ENCODE measurements around the gene AGBL3. TPM values are rescaled to one million over a fixed set of nuclear protein-coding genes. Genes with fewer than 3 reads are reported as not detected.
A peak's percentile ranks its signal among the peaks of the same experiment; 100 is the strongest.

Gene AGBL3
- total and polyA plus RNA-seq, 4 donors, result 0.67 to 3.1 (median 1.8) TPM

- TF ChIP-seq REST (IDR thresholded peaks at IDR 0.05) (no peak), RAD21 (IDR thresholded peaks at IDR 0.05) (no peak), HNF4G (IDR thresholded peaks at IDR 0.05) (no peak), RXRA (IDR thresholded peaks at IDR 0.05) (no peak), JUND (IDR thresholded peaks at IDR 0.05) (no peak), TAF1 (conservative IDR thresholded peaks at IDR 0.05) (no peak), FOXA2 (IDR thresholded peaks at IDR 0.05) (no peak), SP1 (IDR thresholded peaks at IDR 0.05) (no peak), YY1 (IDR thresholded peaks at IDR 0.05) (no peak), NR2F2 (IDR thresholded peaks at IDR 0.05) (no peak), CTCF (IDR thresholded peaks at IDR 0.05; ENCODE audit: low read depth, low read length, missing input control) (no peak), MAX (IDR thresholded peaks at IDR 0.05) (no peak), FOXA1 (IDR thresholded peaks at IDR 0.05) (no peak), HNF4A (conservative IDR thresholded peaks at IDR 0.05) (no peak)
- Histone ChIP-seq H3K4me1 (ENCODE audit: control insufficient read depth in 4 of 4, insufficient read depth in 4 of 4, low read length in 3 of 4) (no peaks in the 10 kb centered on the region), H3K27ac (ENCODE audit: low read depth in 1 of 2, low read length in 2 of 2) (no peak overlapping the region), H3K27me3 (ENCODE audit: control insufficient read depth in 4 of 4, insufficient read depth in 4 of 4, low read length in 3 of 4) (no peaks in the 10 kb centered on the region), H3K36me3 (ENCODE audit: control insufficient read depth in 4 of 4, insufficient read depth in 3 of 4, low read depth in 1 of 4, low read length in 3 of 4) (peaks cover 0 to 32% (median 12%) of the 10 kb centered on the region in 4 donors), H3K9ac (ENCODE audit: low read depth in 1 of 2, low read length in 2 of 2) (no peak overlapping the region), H3K4me3 (ENCODE audit: low read depth in 1 of 3, low read length in 3 of 3) (no peak overlapping the region), H3K9me3 (ENCODE audit: control insufficient read depth in 4 of 4, low read length in 3 of 4) (peaks cover 0 to 5% (median 1%) of the 10 kb centered on the region in 4 donors)
- WGBS, result 62% methylated on average over 8 of the region's 8 CpGs
- peak; percentile 32 for DNase-seq (ENCODE audit: low spot score)
Observed at GRCh38 chr7:135179321-135179925, 193.1 kb downstream of the AGBL3 start.

GRCh38 chr7:135180122-135180521 lies 193.8 kb downstream of the AGBL3 start:
- no peak for DNase-seq (ENCODE audit: low spot score)
- H3K27ac ChIP-seq (ENCODE audit: low read depth in 1 of 2, low read length in 2 of 2), result no peak overlapping the region
- H3K9me3 ChIP-seq (ENCODE audit: control insufficient read depth in 4 of 4, low read length in 3 of 4), result peaks cover 0 to 5% (median 1%) of the 10 kb centered on the region in 4 donors
- H3K4me1 ChIP-seq (ENCODE audit: control insufficient read depth in 4 of 4, insufficient read depth in 4 of 4, low read length in 3 of 4), result no peaks in the 10 kb centered on the region
- H3K27me3 ChIP-seq (ENCODE audit: control insufficient read depth in 4 of 4, insufficient read depth in 4 of 4, low read length in 3 of 4), result no peaks in the 10 kb centered on the region
- H3K9ac ChIP-seq (ENCODE audit: low read depth in 1 of 2, low read length in 2 of 2), result no peak overlapping the region
- 98% methylated on average over 5 of the region's 5 CpGs for WGBS
- H3K4me3 ChIP-seq (ENCODE audit: low read depth in 1 of 3, low read length in 3 of 3), result no peak overlapping the region
- H3K36me3 ChIP-seq (ENCODE audit: control insufficient read depth in 4 of 4, insufficient read depth in 3 of 4, low read depth in 1 of 4, low read length in 3 of 4), result peaks cover 0 to 37% (median 14%) of the 10 kb centered on the region in 4 donors
- TF ChIP-seq FOXA2 (IDR thresholded peaks at IDR 0.05) (no peak), TAF1 (conservative IDR thresholded peaks at IDR 0.05) (no peak), SP1 (IDR thresholded peaks at IDR 0.05) (no peak), HNF4G (IDR thresholded peaks at IDR 0.05) (no peak), EGR1 (IDR thresholded peaks at IDR 0.05; ENCODE audit: low read depth in 2 of 2) (no peak), ATF3 (IDR thresholded peaks at IDR 0.05) (no peak), FOXA1 (IDR thresholded peaks at IDR 0.05) (no peak), NR2F2 (IDR thresholded peaks at IDR 0.05) (no peak), HNF4A (conservative IDR thresholded peaks at IDR 0.05) (no peak), RAD21 (IDR thresholded peaks at IDR 0.05) (no peak), ZBTB33 (IDR thresholded peaks at IDR 0.05) (no peak), JUND (IDR thresholded peaks at IDR 0.05) (no peak), MAX (IDR thresholded peaks at IDR 0.05) (no peak), CTCF (IDR thresholded peaks at IDR 0.05; ENCODE audit: low read depth, low read length, missing input control) (no peak), YY1 (IDR thresholded peaks at IDR 0.05) (no peak), RXRA (IDR thresholded peaks at IDR 0.05) (no peak)

Measured in liver (tissue), 9 donors.